GM18858 (cell line): ENCODE data around the gene ANXA5.
A peak's percentile ranks its signal among the peaks of the same experiment; 100 is the strongest.
"Not testable (repeated sequence)": the region's sequence is repeated elsewhere in the genome, so short reads cannot be mapped to it uniquely, and the experiment has no call there.

Source experiments
- ATAC-seq: cut with Tn5 transposase; IDR thresholded peaks from one replicate; pipeline ENCODE4 v1.9.1; 2021; ENCODE audit not compliant: unreplicated experiment

Gene ANXA5

DNA sequence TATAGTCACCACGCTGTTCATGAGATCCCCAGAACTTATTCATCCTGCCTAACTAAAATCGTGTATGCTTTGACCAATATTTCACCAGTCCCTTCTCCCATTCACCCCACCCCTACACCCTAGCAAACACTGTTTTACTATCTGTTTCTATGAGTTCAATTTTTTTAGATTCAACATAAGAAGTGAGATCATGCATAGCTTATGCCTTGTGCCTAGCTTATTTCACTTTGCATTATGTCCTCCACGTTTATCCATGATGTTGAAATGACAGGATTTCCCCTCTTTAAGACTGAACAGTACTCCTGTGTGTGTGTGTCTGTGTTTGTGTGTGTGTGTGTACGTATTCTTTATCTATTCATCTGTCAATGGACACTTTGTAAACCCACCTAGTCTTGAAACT is 16.8 kb downstream of the ANXA5 start:
- ATAC-seq = no peak

- ATAC-seq = no peak
Observed at GRCh38 chr4:121679267-121679666, 17.5 kb downstream of the ANXA5 start.

DNA sequence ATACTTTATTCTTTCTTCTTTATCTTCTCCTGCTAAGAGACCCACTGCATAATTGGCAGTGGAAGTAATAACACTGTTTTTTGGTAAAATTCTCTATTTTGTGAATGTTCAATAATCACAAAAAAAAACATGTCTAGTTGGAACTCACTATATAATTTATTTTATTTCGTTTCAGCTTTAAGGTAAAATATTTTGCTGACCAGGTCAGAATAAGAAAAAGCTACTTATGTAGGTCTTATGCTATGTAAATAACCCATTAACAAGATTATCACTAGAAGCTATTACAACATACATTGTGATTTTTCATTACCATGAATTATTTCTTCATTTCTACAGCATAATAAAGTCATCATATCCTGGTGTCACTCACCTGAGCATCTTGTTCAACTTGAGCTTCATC is 19.3 kb downstream of the ANXA5 start:
- no peak for ATAC-seq

DNA sequence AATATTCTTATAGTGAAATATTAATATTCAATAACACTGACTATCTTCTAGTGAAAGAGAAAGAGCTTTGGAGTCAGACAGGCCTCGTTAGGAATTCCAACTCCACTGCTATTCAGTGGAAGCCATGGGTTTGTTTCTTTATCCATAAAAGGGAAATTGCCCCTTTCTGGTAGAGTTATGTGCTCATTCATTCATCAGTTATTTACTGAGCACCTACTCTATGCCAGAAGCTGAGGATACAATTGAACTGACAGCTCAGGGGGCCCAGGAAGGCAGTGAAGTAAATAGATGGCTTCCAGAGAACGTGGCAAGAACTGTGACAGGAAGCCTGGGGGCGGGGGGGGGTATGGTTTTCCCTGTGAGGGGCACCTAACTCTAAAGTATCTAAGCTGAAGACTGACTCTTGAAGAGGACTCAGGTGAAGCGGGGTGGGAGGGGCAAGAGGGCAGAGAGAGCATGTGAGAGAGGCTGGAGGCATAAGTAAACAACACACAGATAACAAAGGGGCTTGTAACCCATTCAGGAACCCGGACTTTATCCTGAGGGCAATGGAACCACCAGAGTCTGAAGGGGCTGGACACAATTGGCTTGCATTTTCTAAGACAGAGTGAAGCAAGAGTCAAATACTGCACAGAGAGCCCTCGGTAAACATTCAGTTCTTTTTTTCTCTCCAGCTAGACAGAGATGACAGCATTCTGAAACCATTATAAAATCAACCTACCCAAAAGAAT is 20.3 kb downstream of the ANXA5 start:
- no peak for ATAC-seq

GRCh38 chr4:121675715-121676114 is 21.1 kb downstream of the ANXA5 start:
- ATAC-seq = no peak

GRCh38 chr4:121674696-121675095 is 22.1 kb downstream of the ANXA5 start:
- no peak for ATAC-seq

DNA sequence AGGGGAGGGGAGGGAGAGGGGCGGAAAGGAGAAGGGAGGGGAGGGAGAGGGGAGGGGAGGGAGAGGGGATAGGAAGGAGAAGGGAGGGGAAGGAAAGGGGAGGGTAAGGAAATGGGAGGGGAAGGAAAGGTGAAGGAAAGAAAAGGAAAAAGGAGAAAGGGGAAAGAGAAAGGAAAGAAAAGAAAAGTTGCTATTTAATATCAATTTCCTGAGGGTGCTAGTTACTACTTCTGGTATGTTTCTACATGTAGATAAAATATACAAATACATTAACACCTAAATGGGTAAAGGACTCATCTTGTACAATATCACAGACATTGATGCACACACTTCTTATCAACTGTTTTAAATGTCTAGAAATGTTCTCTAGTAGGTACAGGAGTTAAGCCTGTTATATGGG is 22.6 kb downstream of the ANXA5 start:
- ATAC-seq = no peak

- no peak for ATAC-seq
Observed at GRCh38 chr4:121669163-121669550, 27.6 kb downstream of the ANXA5 start.

GRCh38 chr4:121668368-121669162 is 28.2 kb downstream of the ANXA5 start:
- no peak for ATAC-seq

GRCh38 chr4:121666091-121666679 is 30.6 kb downstream of the ANXA5 start:
- ATAC-seq = no peak

GRCh38 chr4:121665371-121665770 is 31.4 kb downstream of the ANXA5 start:
- ATAC-seq = no peak

- no peak for ATAC-seq
Observed at GRCh38 chr4:121662225-121662624, 34.6 kb downstream of the ANXA5 start.

DNA sequence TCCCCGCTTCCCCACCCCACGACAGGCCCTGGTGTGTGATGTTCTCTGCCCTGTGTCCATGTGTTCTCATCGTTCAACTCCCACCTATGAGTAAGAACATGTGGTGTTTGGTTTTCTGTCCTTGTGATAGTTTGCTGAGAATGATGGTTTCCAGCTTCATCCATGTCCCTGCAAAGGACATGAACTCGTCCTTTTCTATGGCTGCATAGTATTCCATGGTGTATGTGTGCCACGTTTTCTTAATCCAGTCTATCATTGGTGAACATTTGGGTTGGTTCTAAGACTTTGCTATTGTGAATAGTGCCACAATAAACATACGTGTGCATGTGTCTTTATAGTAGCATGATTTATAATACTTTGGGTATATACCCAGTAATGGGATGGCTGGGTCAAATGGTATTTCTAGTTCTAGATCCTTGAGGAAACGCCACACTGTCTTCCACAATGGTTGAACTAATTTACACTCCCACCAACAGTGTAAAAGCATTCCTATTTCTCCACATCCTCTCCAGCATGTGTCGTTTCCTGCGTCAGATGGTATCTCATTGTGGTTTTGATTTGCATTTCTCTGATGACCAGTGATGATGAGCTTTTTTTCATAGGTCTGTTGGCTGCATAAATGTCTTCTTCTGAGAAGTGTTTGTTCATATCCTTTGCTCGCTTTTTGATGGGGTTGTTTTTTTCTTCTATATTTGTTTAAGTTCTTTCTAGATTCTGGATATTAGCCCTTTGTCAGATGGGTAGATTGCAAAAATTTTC is 36.4 kb downstream of the ANXA5 start:
- not testable (repeated sequence) for ATAC-seq

GRCh38 chr4:121658125-121658524 is 38.7 kb downstream of the ANXA5 start:
- ATAC-seq = no peak

- no peak for ATAC-seq
Observed at GRCh38 chr4:121656269-121656641, 40.5 kb downstream of the ANXA5 start.

DNA sequence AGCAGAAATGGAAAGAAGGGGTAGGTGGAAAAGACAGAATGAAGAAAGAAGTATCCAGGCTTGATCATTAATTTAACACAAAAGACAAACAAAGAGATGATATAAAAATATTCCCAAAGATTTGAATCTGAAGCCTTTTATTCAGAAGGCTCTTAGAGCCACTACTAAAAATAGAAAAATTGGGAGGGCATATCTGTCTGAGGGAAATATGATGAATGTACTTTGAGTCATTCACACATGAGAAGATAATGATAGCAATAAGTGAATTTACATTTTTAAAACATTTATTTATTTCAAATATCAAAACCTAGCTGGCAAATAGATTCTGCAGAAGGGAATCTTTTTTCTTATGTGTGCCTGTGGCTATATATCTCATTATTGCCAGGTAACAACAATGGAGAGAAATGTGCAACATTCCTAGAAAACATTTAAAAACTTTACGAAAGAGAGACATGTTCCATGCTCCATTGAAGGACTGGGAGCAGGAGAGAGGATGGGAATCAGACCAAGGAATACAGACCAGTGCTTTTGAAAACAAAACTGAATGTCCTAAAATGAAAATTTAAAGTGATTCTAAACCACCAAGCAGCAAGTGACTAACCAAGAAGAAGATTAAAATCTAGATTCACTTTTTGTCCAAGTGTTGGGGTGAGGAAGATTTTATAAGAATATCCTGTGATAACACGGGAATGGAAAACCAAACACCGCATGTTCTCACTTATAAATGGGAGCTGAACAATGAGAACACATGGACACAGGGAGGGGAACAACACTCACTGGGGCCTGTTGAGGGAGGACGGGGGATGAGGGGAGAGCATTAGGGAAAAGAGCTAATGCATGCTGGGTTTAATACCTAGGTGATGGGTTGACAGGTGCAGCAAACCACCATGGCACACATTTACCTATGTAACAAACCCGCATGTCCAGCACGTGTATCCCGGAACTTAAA is 41.2 kb downstream of the ANXA5 start:
- ATAC-seq = no peak

GRCh38 chr4:121654738-121655137 is 42.0 kb downstream of the ANXA5 start:
- peak; percentile 95 for ATAC-seq

- no peak for ATAC-seq
Observed at GRCh38 chr4:121653986-121654385, 42.8 kb downstream of the ANXA5 start.

- ATAC-seq = no peak
Observed at GRCh38 chr4:121653214-121653613, 43.6 kb downstream of the ANXA5 start.

DNA sequence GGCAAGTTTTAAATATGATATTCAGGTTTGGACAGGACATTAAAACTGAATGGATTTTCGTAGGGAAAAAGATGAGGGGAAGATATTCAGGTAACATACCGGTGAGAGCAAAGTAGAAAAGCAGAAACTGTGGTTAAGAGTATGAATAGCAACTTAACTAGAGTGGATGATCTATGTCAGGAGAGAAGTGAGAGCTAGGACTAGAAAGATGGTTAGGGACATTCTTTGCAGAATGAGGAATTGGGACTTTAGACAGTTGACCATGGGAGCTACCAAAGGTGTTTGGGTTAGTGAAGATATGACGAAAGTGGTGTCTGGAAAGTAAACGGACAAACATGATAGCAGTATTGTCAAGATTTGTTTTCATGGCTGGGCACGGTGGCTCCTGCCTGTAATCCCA is 45.2 kb downstream of the ANXA5 start:
- no peak for ATAC-seq
